Mesenchymal stem cell (in vitro differentiated cells and primary cell): ENCODE measurements around the gene IGSF5.

Source experiments
- DNase-seq: peaks from one replicate; pipeline ENCODE4 v3.0.0-alpha.2; 2013
- H2AFZ ChIP-seq: one replicate; pipeline ENCODE4 v1.6.1; 2013; ENCODE audit warnings: low read depth, mild to moderate bottlenecking, control low read depth, inconsistent platforms, low read length, moderate library complexity
- H2AK5ac ChIP-seq: 2 replicates; pipeline ENCODE4 v1.6.1; 2013; ENCODE audit warnings: low read length, moderate library complexity, mild to moderate bottlenecking, inconsistent platforms; ENCODE audit not compliant: severe bottlenecking
- H2BK120ac ChIP-seq: one replicate; pipeline ENCODE4 v1.6.1; 2013; ENCODE audit warnings: low read depth, mild to moderate bottlenecking, inconsistent platforms, low read length, moderate library complexity
- H2BK12ac ChIP-seq, 2 experiments: one replicate each; pipeline ENCODE4 v1.6.1; 2013; ENCODE audit warnings: inconsistent platforms in 2 of 2, low read length in 2 of 2, mild to moderate bottlenecking in 2 of 2, moderate library complexity in 2 of 2, control low read depth in 1 of 2
- H2BK15ac ChIP-seq: one replicate; pipeline ENCODE4 v1.6.1; 2013; ENCODE audit warnings: mild to moderate bottlenecking, low read depth, inconsistent platforms; ENCODE audit not compliant: poor library complexity, severe bottlenecking
- H2BK5ac ChIP-seq: 2 replicates; pipeline ENCODE4 v1.6.1; 2013; ENCODE audit warnings: low read depth, mild to moderate bottlenecking, low read length, control low read depth, inconsistent platforms; ENCODE audit not compliant: poor library complexity, severe bottlenecking
- H3K14ac ChIP-seq, 2 experiments: one replicate each; pipeline ENCODE4 v1.6.1; 2013; ENCODE audit warnings: inconsistent platforms in 2 of 2, low read length in 2 of 2, control low read depth in 1 of 2, mild to moderate bottlenecking in 1 of 2, moderate library complexity in 1 of 2
- H3K18ac ChIP-seq, 2 experiments: one replicate each; pipeline ENCODE4 v1.6.1; 2013; ENCODE audit warnings: inconsistent platforms in 2 of 2, low read length in 2 of 2, control low read depth in 1 of 2, low read depth in 1 of 2, mild to moderate bottlenecking in 1 of 2
- H3K23ac ChIP-seq, 2 experiments: one replicate each; pipeline ENCODE4 v1.6.1; 2013; ENCODE audit warnings: inconsistent platforms in 2 of 2, low read length in 2 of 2, mild to moderate bottlenecking in 2 of 2, moderate library complexity in 2 of 2, control low read depth in 1 of 2
- H3K27ac ChIP-seq: 2 replicates; pipeline ENCODE4 v1.5.1; 2013; ENCODE audit warnings: mild to moderate bottlenecking, moderate library complexity, low read length, control low read depth, inconsistent platforms; ENCODE audit not compliant: poor library complexity, severe bottlenecking
- H3K27me3 ChIP-seq, 2 experiments: 2 replicates each; pipeline versions ENCODE4 v1.6.1 to v1.7.0; 2013; ENCODE audit warnings: low read length in 2 of 2, mild to moderate bottlenecking in 2 of 2, moderate library complexity in 2 of 2, control low read depth in 1 of 2, inconsistent platforms in 1 of 2; ENCODE audit not compliant: control insufficient read depth in 1 of 2, insufficient read depth in 1 of 2
- H3K36me3 ChIP-seq, 2 experiments: 2 replicates each; pipeline versions ENCODE4 v1.6.1 to v1.7.0; 2013; ENCODE audit warnings: low read length in 2 of 2, control low read depth in 1 of 2, inconsistent platforms in 1 of 2, low read depth in 1 of 2, mild to moderate bottlenecking in 1 of 2; ENCODE audit not compliant: insufficient read depth in 2 of 2, control insufficient read depth in 1 of 2
- H3K4ac ChIP-seq, 2 experiments: one replicate each; pipeline ENCODE4 v1.6.1; 2013; ENCODE audit warnings: inconsistent platforms in 2 of 2, low read length in 2 of 2, mild to moderate bottlenecking in 2 of 2, moderate library complexity in 2 of 2, control low read depth in 1 of 2, low read depth in 1 of 2
- H3K4me1 ChIP-seq: 2 replicates; pipeline ENCODE4 v1.6.1; 2013; ENCODE audit warnings: low read depth, low read length, control low read depth; ENCODE audit not compliant: control insufficient read depth, insufficient read depth
- H3K4me2 ChIP-seq: 2 replicates; pipeline ENCODE4 v1.6.1; 2013; ENCODE audit warnings: low read length, mild to moderate bottlenecking, inconsistent platforms; ENCODE audit not compliant: poor library complexity, severe bottlenecking
- H3K4me3 ChIP-seq, 2 experiments: 2 replicates each; pipeline versions ENCODE4 v1.5.1 to v1.7.0; 2013; ENCODE audit warnings: low read length in 2 of 2, mild to moderate bottlenecking in 2 of 2, control low read depth in 1 of 2, low read depth in 1 of 2; ENCODE audit not compliant: insufficient read depth in 1 of 2
- H3K79me1 ChIP-seq: replicated peaks from 2 replicates; pipeline ENCODE4 v1.6.1; 2013; ENCODE audit warnings: mild to moderate bottlenecking, control low read depth, low read length, inconsistent platforms; ENCODE audit not compliant: poor library complexity, severe bottlenecking
- H3K9ac ChIP-seq: 2 replicates; pipeline ENCODE4 v1.7.0; 2013; ENCODE audit warnings: mild to moderate bottlenecking, low read length, moderate library complexity
- H3K9me3 ChIP-seq: 2 replicates; pipeline ENCODE4 v1.7.0; 2013; ENCODE audit warnings: mild to moderate bottlenecking, low read length; ENCODE audit not compliant: control insufficient read depth
- H4K8ac ChIP-seq: one replicate; pipeline ENCODE4 v1.6.1; 2013; ENCODE audit warnings: inconsistent platforms, mild to moderate bottlenecking, low read length, moderate library complexity
- H4K91ac ChIP-seq: one replicate; pipeline ENCODE4 v1.6.1; 2013; ENCODE audit warnings: mild to moderate bottlenecking, low read length, inconsistent platforms
- WGBS: methylation state at CpG from one replicate; pipeline ENCODE4 v1.1.7; 2013; ENCODE audit warnings: mixed read lengths; 5-methylcytosine and 5-hydroxymethylcytosine counted together

The IGSF5 gene

GRCh38 chr21:39804240-39804639 lies 59.3 kb downstream of the IGSF5 start:
- Histone ChIP-seq H3K14ac (no peak overlapping the region), H2BK15ac (no peak overlapping the region), H4K8ac (no peak overlapping the region), H3K23ac (no peak overlapping the region), H3K9me3 (no peaks in the 10 kb centered on the region), H3K18ac (no peak overlapping the region), H4K91ac (no peak overlapping the region), H3K27ac (no peak overlapping the region), H3K4ac (no peak overlapping the region), H2AK5ac (no peak overlapping the region), H3K4me2 (no peak overlapping the region), H2BK5ac (no peak overlapping the region), H2BK12ac (no peak overlapping the region), H3K4me1 (no peaks in the 10 kb centered on the region), H2BK120ac (no peak overlapping the region), H3K36me3 (no peaks in the 10 kb centered on the region), H3K79me1 (no peaks in the 10 kb centered on the region), H2AFZ (no peak overlapping the region), H3K4me3 (no peak overlapping the region), H3K27me3 (no peaks in the 10 kb centered on the region), H3K9ac (no peak overlapping the region)
- WGBS = 76% methylated on average over 3 of the region's 3 CpGs
- no peak for DNase-seq

GRCh38 chr21:39805983-39806382 lies 61.0 kb downstream of the IGSF5 start:
- no CpG with 5 or more reads among the region's 1 CpG for WGBS
- Histone ChIP-seq H2BK120ac (no peak overlapping the region), H3K4ac (no peak overlapping the region), H4K91ac (no peak overlapping the region), H2AK5ac (no peak overlapping the region), H3K4me3 (no peak overlapping the region), H2BK5ac (no peak overlapping the region), H3K36me3 (no peaks in the 10 kb centered on the region), H4K8ac (no peak overlapping the region), H3K27ac (no peak overlapping the region), H3K4me1 (no peaks in the 10 kb centered on the region), H3K14ac (no peak overlapping the region), H2BK15ac (no peak overlapping the region), H2BK12ac (no peak overlapping the region), H3K4me2 (no peak overlapping the region), H3K23ac (no peak overlapping the region), H3K18ac (no peak overlapping the region), H3K27me3 (no peaks in the 10 kb centered on the region), H3K9me3 (no peaks in the 10 kb centered on the region), H3K9ac (no peak overlapping the region), H3K79me1 (no peaks in the 10 kb centered on the region), H2AFZ (no peak overlapping the region)
- no peak for DNase-seq

DNA sequence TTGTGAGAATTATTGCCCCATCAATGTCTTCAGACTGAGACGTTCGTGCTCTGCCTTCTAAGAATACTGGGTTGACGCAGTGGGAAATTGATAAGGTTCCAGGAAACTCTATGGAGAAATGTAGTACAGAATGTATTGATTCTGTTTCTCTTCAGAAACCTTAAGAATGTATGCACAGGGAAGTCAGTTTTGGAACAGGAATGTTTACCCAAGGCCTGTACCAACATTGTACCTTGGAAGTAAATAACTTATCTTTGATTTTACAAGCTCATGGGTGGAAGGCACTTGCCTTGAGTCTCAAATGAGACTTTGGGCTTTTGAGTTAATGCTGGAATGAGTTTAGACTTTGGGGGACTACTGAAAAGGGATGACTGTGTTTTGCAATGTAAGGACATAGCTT lies 62.8 kb downstream of the IGSF5 start:
- H3K79me1 ChIP-seq = no peaks in the 10 kb centered on the region
- H2BK5ac ChIP-seq = no peak overlapping the region
- DNase-seq = no peak
- H3K36me3 ChIP-seq = no peaks in the 10 kb centered on the region
- no peak overlapping the region for H2AFZ ChIP-seq
- no peak overlapping the region for H3K4me3 ChIP-seq
- no peaks in the 10 kb centered on the region for H3K9me3 ChIP-seq
- 68% methylated on average over 3 of the region's 3 CpGs for WGBS
- H2AK5ac ChIP-seq = no peak overlapping the region
- no peak overlapping the region for H2BK15ac ChIP-seq
- no peak overlapping the region for H3K14ac ChIP-seq
- no peaks in the 10 kb centered on the region for H3K4me1 ChIP-seq
- H2BK12ac ChIP-seq = no peak overlapping the region
- no peak overlapping the region for H3K18ac ChIP-seq
- no peak overlapping the region for H4K8ac ChIP-seq
- H3K4ac ChIP-seq = no peak overlapping the region
- no peak overlapping the region for H2BK120ac ChIP-seq
- no peak overlapping the region for H3K23ac ChIP-seq
- no peak overlapping the region for H4K91ac ChIP-seq
- H3K27me3 ChIP-seq = no peaks in the 10 kb centered on the region
- no peak overlapping the region for H3K4me2 ChIP-seq
- H3K27ac ChIP-seq = no peak overlapping the region
- H3K9ac ChIP-seq = no peak overlapping the region

GRCh38 chr21:39809936-39810335 lies 65.0 kb downstream of the IGSF5 start:
- Histone ChIP-seq H2BK15ac (no peak overlapping the region), H3K36me3 (no peaks in the 10 kb centered on the region), H2AK5ac (no peak overlapping the region), H3K27me3 (no peaks in the 10 kb centered on the region), H3K4me2 (no peak overlapping the region), H4K8ac (no peak overlapping the region), H3K14ac (no peak overlapping the region), H2BK5ac (no peak overlapping the region), H3K4ac (no peak overlapping the region), H4K91ac (no peak overlapping the region), H3K9ac (no peak overlapping the region), H3K23ac (no peak overlapping the region), H3K9me3 (no peaks in the 10 kb centered on the region), H2BK120ac (no peak overlapping the region), H3K27ac (no peak overlapping the region), H3K79me1 (no peaks in the 10 kb centered on the region), H2AFZ (no peak overlapping the region), H3K18ac (no peak overlapping the region), H2BK12ac (no peak overlapping the region), H3K4me1 (no peaks in the 10 kb centered on the region), H3K4me3 (no peak overlapping the region)
- WGBS = 86% methylated on average over 5 of the region's 5 CpGs
- DNase-seq = no peak
